Adrenal gland (tissue), 12 donors: ENCODE results near the gene VPREB1. TPM values are rescaled to one million over a fixed set of nuclear protein-coding genes. Genes with fewer than 3 reads are reported as not detected.
A peak's percentile ranks its signal among the peaks of the same experiment; 100 is the strongest.

Experiments used
- DNase-seq, 7 donors: peaks; one replicate each; pipeline ENCODE4 v3.0.0-alpha.2; 2019 to 2020
- H3K27ac ChIP-seq, 5 donors: fragments of 200-600 bp; sonication (generic) in 4 of 5; 1 replicate in 3 of 5; 2 replicates in 2 of 5; pipeline versions ENCODE4 v1.5.1 to v1.8.0; 2016 to 2020; ENCODE audit warnings: mild to moderate bottlenecking in 1 of 5
- H3K27me3 ChIP-seq: fragments of 200-600 bp; 2 replicates; pipeline ENCODE4 v1.8.0; 2021
- H3K36me3 ChIP-seq, 2 donors: fragments of 200-600 bp; replicated peaks in 1 of 2; 1 replicate in 1 of 2; 2 replicates in 1 of 2; pipeline versions ENCODE4 v1.5.1 to v1.8.0; 2018 to 2022
- H3K4me1 ChIP-seq, 2 donors: fragments of 200-600 bp; replicated peaks in 1 of 2; 1 replicate in 1 of 2; 2 replicates in 1 of 2; pipeline versions ENCODE4 v1.5.1 to v1.8.0; 2018 to 2021
- H3K4me3 ChIP-seq, 4 donors: fragments of 200-600 bp; sonication (generic) in 3 of 4; one replicate each; pipeline ENCODE4 v1.5.1; 2016 to 2018
- H3K9me3 ChIP-seq, 3 donors: fragments of 200-600 bp; sonication (generic) in 1 of 3; replicated peaks in 1 of 3; 1 replicate in 2 of 3; 2 replicates in 1 of 3; pipeline versions ENCODE4 v1.5.1 to v1.8.0; 2016 to 2021
- POLR2A ChIP-seq, 2 donors: fragments of 450-650 bp; IDR thresholded peaks; one replicate each; pipeline ENCODE4 v1.6.1; 2017; ENCODE audit warnings: antibody characterized with exemption in 2 of 2, mild to moderate bottlenecking in 2 of 2, moderate library complexity in 1 of 2
- WGBS, 4 donors: extraction: QIAGEN DNeasy Blood & Tissue Kit in 2 of 4; methylation state at CpG; one replicate each; pipeline versions ENCODE4 v1.1.5 to v1.1.7; 2013 to 2017; 5-methylcytosine and 5-hydroxymethylcytosine counted together
- intact Hi-C, 2 donors: fragments of 100-400 bp; cut with DNase I; formaldehyde crosslinking; loops; one replicate each; pipeline versions ENCODE4 v1.14.1 to v1.15.0; 2022 to 2023
- polyA plus RNA-seq, 3 donors: library from polyadenylated mRNA; stranded (reverse); fragments of 200-250 nt in 2 of 3; fragments of 350-450 nt in 1 of 3; fragmentation: Illumina TruSeq in 1 of 3; extraction: RNeasy Lipid Tissue Mini Kit (QIAGEN cat#74804) in 1 of 3; gene quantifications; one replicate each; pipeline ENCODE4 v1.2.3, GENCODE V29; 2013 to 2014
- total RNA-seq, 9 donors: library from RNA; depleted of rRNA in 4 of 9; stranded (reverse); fragments of >200 nt in 4 of 9; fragments of 120-200 nt in 1 of 9; fragmentation: NEBNext Ultra II Directional in 1 of 9; extraction: Animal tissue kit (Norgen Biotek cat#: 25700) in 1 of 9; gene quantifications; one replicate each; pipeline versions ENCODE4 v1.1.0 to v1.2.4, GENCODE V29; 2013 to 2023
- TF ChIP-seq, protein P1 (sequence below), 6 experiments: fragments of 450-650 bp in 4 of 6; fragments of 200-600 bp in 2 of 6; sonication (generic) in 1 of 6; IDR thresholded peaks; 1 replicate in 5 of 6; 2 replicates in 1 of 6; pipeline versions ENCODE4 v1.5.1 to v1.8.0; 2016 to 2021; ENCODE audit warnings: antibody characterized with exemption in 6 of 6, mild to moderate bottlenecking in 2 of 6, moderate library complexity in 1 of 6
- donor health status: healthy with polysubstance abuse.
- donor health status: Bipolar disorder and iron deficiency.
- donor health status: DM: yes; HTN: yes; CAD: no.
- donor health status: DM: no; HTN: no; CAD: no.
- donor health status: DM: no; HTN: no; CAD: no.
- donor health status: DM: yes; HTN: yes; CAD: no.

VPREB1 gene
- total and polyA plus RNA-seq, 12 donors = not detected

DNA sequence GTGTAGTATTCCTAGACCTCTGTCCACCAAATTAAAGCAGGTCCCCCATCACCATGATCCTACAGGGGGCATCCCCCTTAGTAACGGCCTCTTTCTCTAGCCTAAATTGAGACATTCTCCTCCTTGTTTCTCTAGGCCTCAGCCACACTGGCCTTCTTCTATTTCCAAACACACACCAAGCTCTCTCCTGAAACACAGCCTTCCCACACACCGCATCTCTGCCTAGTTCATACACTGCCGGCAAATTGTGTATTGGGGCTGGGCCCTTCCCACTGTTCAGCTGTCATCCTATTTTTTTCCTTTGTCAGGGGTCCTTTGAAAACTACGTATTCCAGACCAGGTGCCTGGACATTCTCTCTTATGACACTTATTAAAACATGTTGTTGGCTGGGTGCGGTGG is 11.5 kb upstream of the VPREB1 start:
- TF ChIP-seq, protein P1, sequence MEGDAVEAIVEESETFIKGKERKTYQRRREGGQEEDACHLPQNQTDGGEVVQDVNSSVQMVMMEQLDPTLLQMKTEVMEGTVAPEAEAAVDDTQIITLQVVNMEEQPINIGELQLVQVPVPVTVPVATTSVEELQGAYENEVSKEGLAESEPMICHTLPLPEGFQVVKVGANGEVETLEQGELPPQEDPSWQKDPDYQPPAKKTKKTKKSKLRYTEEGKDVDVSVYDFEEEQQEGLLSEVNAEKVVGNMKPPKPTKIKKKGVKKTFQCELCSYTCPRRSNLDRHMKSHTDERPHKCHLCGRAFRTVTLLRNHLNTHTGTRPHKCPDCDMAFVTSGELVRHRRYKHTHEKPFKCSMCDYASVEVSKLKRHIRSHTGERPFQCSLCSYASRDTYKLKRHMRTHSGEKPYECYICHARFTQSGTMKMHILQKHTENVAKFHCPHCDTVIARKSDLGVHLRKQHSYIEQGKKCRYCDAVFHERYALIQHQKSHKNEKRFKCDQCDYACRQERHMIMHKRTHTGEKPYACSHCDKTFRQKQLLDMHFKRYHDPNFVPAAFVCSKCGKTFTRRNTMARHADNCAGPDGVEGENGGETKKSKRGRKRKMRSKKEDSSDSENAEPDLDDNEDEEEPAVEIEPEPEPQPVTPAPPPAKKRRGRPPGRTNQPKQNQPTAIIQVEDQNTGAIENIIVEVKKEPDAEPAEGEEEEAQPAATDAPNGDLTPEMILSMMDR (IDR thresholded peaks at IDR 0.05) = no peak
- TF ChIP-seq POLR2A (IDR thresholded peaks at IDR 0.05) = no peak

DNA sequence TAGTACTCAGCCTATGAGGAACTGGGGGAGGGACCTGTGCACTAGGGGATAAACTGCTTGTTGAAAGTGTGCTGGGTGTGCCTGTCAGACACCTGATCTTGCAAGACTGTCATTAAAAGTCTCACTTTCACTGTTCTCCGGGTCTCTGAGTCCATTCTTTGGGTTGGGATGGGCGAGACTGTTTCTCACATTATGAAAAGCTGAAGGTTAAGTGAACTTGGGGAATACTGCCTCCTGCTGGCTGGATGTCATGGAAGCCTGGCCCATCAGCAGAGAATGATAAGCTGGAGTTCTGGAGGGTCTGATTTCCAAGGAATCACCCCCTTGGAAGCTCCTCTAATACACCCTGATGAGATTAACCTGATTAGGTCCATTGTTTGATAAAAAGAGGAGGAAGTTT is 9.0 kb upstream of the VPREB1 start:
- intact Hi-C loops = no loop called here
- DNase-seq = peak in 4 of 7 donors; percentile 20 to 56 (median 42)
- no peaks in the 10 kb centered on the region for H3K36me3 ChIP-seq
- H3K27me3 ChIP-seq = no peaks in the 10 kb centered on the region
- no peaks in the 10 kb centered on the region for H3K4me1 ChIP-seq
- no peak overlapping the region for H3K4me3 ChIP-seq
- no peak overlapping the region for H3K27ac ChIP-seq
- 8 to 16% (median 12%) methylated on average over 2 of the region's 2 CpGs for WGBS, 4 donors
- TF ChIP-seq, protein P1 (IDR thresholded peaks at IDR 0.05) = peak in 4 of 6 experiments; percentile 31 to 43 (median 39)
- no peak for TF ChIP-seq POLR2A (IDR thresholded peaks at IDR 0.05)
- no peaks in the 10 kb centered on the region for H3K9me3 ChIP-seq

More for the DNA sequence above, 11.5 kb upstream of the VPREB1 start:
- Histone ChIP-seq H3K9me3 (no peaks in the 10 kb centered on the region), H3K4me3 (no peak overlapping the region), H3K36me3 (no peaks in the 10 kb centered on the region), H3K4me1 (no peaks in the 10 kb centered on the region), H3K27ac (no peak overlapping the region), H3K27me3 (no peaks in the 10 kb centered on the region)
- DNase-seq = peak in 1 of 7 donors; percentile 6
- WGBS, 4 donors = 80 to 93% (median 86%) methylated on average over 5 of the region's 5 CpGs
- intact Hi-C loops = no loop called here

DNA sequence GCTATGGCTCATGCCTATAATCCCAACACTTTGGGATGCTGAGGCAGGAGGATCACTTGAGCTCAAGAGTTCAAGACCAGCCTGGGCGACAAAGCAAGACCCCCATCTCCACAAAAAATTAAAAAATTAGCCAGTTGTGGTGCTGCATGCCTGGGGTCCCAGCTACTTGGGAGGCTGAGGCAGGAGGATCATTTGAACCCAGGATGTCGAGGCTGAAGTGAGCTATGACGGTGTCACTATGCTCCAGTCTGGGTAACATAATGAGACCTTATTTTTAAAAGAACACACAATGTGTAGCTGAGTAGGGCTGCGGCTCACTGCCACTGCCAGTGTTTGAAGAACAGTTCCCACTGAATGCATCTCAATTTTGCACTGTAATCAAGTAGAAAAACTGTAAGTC is 7.1 kb upstream of the VPREB1 start:
- no peak overlapping the region for H3K27ac ChIP-seq
- H3K36me3 ChIP-seq = no peaks in the 10 kb centered on the region
- intact Hi-C loops = no loop called here
- WGBS, 4 donors = 56 to 86% (median 78%) methylated on average over 2 to 4 of the region's 4 CpGs
- no peak for TF ChIP-seq POLR2A (IDR thresholded peaks at IDR 0.05)
- TF ChIP-seq, protein P1 (IDR thresholded peaks at IDR 0.05) = no peak
- no peak overlapping the region for H3K4me3 ChIP-seq
- H3K27me3 ChIP-seq = no peaks in the 10 kb centered on the region
- DNase-seq = no peak
- no peaks in the 10 kb centered on the region for H3K4me1 ChIP-seq
- no peaks in the 10 kb centered on the region for H3K9me3 ChIP-seq

DNA sequence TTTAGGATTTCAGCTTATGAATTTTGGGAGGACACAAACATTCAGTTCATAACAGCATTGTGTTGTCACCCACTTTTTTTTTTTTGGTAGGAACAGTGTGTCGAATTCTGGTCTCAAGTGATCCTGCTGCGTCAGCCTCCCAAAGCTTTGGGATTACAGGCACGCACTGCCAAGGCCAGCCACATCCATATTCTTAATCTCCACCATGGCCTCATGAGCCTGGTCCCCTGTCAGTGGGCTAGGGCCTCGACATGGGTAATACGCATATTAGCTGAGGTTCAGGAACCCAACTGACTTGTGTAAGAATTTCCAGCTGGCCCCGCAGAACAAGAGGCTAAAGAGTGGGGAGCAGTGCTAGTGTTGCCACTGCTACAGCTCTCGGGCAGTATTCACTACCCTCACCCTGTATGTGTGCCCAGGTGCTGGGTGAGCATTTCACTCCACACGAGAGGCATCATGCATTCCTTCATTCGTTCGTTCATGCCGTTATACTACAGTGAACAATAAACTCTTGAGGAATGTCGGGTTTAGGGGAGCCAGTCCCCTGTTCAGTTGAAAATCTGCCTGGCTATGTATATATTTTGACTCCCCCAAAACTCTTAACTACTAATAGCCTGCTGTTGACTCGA is 5.2 kb upstream of the VPREB1 start:
- no peaks in the 10 kb centered on the region for H3K4me1 ChIP-seq
- H3K4me3 ChIP-seq = no peak overlapping the region
- WGBS, 4 donors = 66 to 80% (median 77%) methylated on average over 11 to 13 of the region's 13 CpGs
- intact Hi-C loops = no loop called here
- DNase-seq = no peak
- TF ChIP-seq, protein P1 (IDR thresholded peaks at IDR 0.05) = no peak
- no peak for TF ChIP-seq POLR2A (IDR thresholded peaks at IDR 0.05)
- H3K27me3 ChIP-seq = no peaks in the 10 kb centered on the region
- no peak overlapping the region for H3K27ac ChIP-seq
- H3K36me3 ChIP-seq = no peaks in the 10 kb centered on the region
- H3K9me3 ChIP-seq = no peaks in the 10 kb centered on the region
